Stomach (tissue), 4 donors: Measurements from ENCODE around the gene FGFR2.

Experiments
- CTCF ChIP-seq, 7 experiments: fragments of 450-650 bp in 4 of 7; fragments of 200-600 bp in 3 of 7; sonication (generic) in 3 of 7; IDR thresholded peaks; one replicate each; pipeline ENCODE4 v1.5.1; 2016 to 2019; ENCODE audit warnings: antibody characterized with exemption in 7 of 7, control low read depth in 2 of 7, mild to moderate bottlenecking in 1 of 7
- EP300 ChIP-seq: sonication (generic); formaldehyde crosslinking; IDR thresholded peaks from one replicate; pipeline ENCODE4 v1.6.1; 2017; ENCODE audit warnings: antibody characterized with exemption
- POLR2A ChIP-seq, 4 donors: fragments of 450-650 bp; IDR thresholded peaks; one replicate each; pipeline ENCODE4 v1.6.1; 2016; ENCODE audit warnings: antibody characterized with exemption in 4 of 4, control low read depth in 2 of 4, mild to moderate bottlenecking in 1 of 4, moderate library complexity in 1 of 4
- POLR2AphosphoS5 ChIP-seq, 3 donors: sonication (generic); formaldehyde crosslinking; IDR thresholded peaks; one replicate each; pipeline ENCODE4 v1.6.1; 2016; ENCODE audit warnings: antibody characterized with exemption in 3 of 3

- TF ChIP-seq POLR2A (IDR thresholded peaks at IDR 0.05) (no peak), CTCF (IDR thresholded peaks at IDR 0.05) (no peak), POLR2AphosphoS5 (IDR thresholded peaks at IDR 0.05) (no peak), EP300 (no peak)
Observed at GRCh38 chr10:121609426-121610380, 11.5 kb upstream of the FGFR2 start.
